IMR-90 (cell line): ENCODE results near the gene SUGCT. TPM values are rescaled to one million over a fixed set of nuclear protein-coding genes. Genes with fewer than 3 reads are reported as not detected.

Experiments used
- ATAC-seq: fragments of 200-7000 bp; cut with Tn5 transposase; 2 replicates; pipeline ENCODE4 v1.9.1; 2020; ENCODE audit warnings: low read depth, mild to moderate bottlenecking, moderate library complexity
- BruUV-seq: library from RNA; stranded (reverse); fragments of 400-500 nt; replicated peaks from 2 replicates; lab custom pipeline; 2021; lab: Mats Ljungman, UMichigan
- CTCF ChIA-PET: fragments of 300-600 bp; formaldehyde crosslinking; extraction: SDS; loops from one replicate; lab custom pipeline; 2021; ENCODE audit warnings: antibody characterized with exemption; lab: Yijun Ruan, JAX
- POLR2A ChIA-PET: fragments of 300-600 bp; sonication (Branson Sonifier 250); formaldehyde crosslinking; loops from one replicate; lab custom pipeline; 2022; ENCODE audit warnings: antibody characterized with exemption; ENCODE audit not compliant: unreplicated experiment; lab: Charles Lee
- DNase-seq: peaks from one replicate; pipeline ENCODE4 v3.0.0; 2013
- H2AFZ ChIP-seq: replicated peaks from 2 replicates; pipeline ENCODE3; 2013; ENCODE audit warnings: low read length, mild to moderate bottlenecking; ENCODE audit not compliant: poor library complexity
- H2AK5ac ChIP-seq: 2 replicates; pipeline ENCODE4 v1.6.1; 2013; ENCODE audit warnings: low read depth, low read length, inconsistent platforms
- H2AK9ac ChIP-seq: replicated peaks from 2 replicates; pipeline ENCODE3; 2013; ENCODE audit warnings: mild to moderate bottlenecking, low read depth, low read length, moderate library complexity; ENCODE audit not compliant: poor library complexity
- H2BK120ac ChIP-seq: 2 replicates; pipeline ENCODE4 v1.6.1; 2013; ENCODE audit warnings: low read depth, low read length, inconsistent platforms
- H2BK15ac ChIP-seq: 3 replicates; pipeline ENCODE4 v1.6.1; 2013; ENCODE audit warnings: low read depth, low read length, inconsistent platforms
- H2BK20ac ChIP-seq: 2 replicates; pipeline ENCODE4 v1.6.1; 2013; ENCODE audit warnings: low read depth, mild to moderate bottlenecking, inconsistent platforms, low read length, moderate library complexity
- H2BK5ac ChIP-seq: 2 replicates; pipeline ENCODE4 v1.6.1; 2013; ENCODE audit warnings: mild to moderate bottlenecking, low read depth, low read length, inconsistent platforms; ENCODE audit not compliant: poor library complexity, severe bottlenecking
- H3K14ac ChIP-seq: replicated peaks from 2 replicates; pipeline ENCODE4 v1.6.1; 2013; ENCODE audit warnings: low read depth, low read length, inconsistent platforms
- H3K18ac ChIP-seq: 2 replicates; pipeline ENCODE4 v1.6.1; 2013; ENCODE audit warnings: low read depth, low read length, control low read depth
- H3K23ac ChIP-seq: 2 replicates; pipeline ENCODE4 v1.6.1; 2013; ENCODE audit warnings: low read depth, low read length, inconsistent platforms
- H3K27ac ChIP-seq: 2 replicates; pipeline ENCODE4 v1.5.1; 2013; ENCODE audit warnings: mild to moderate bottlenecking, control low read depth, low read length; ENCODE audit not compliant: insufficient read depth
- H3K27me3 ChIP-seq: 2 replicates; pipeline ENCODE4 v1.6.1; 2013; ENCODE audit warnings: low read length; ENCODE audit not compliant: control insufficient read depth, insufficient read depth
- H3K36me3 ChIP-seq: 2 replicates; pipeline ENCODE4 v1.6.1; 2013; ENCODE audit warnings: low read length, mixed read lengths; ENCODE audit not compliant: control insufficient read depth, insufficient read depth
- H3K4ac ChIP-seq: 2 replicates; pipeline ENCODE4 v1.6.1; 2013; ENCODE audit warnings: low read depth, low read length, inconsistent platforms
- H3K4me1 ChIP-seq: 2 replicates; pipeline ENCODE4 v1.6.1; 2013; ENCODE audit warnings: low read length, mixed read lengths; ENCODE audit not compliant: control insufficient read depth, insufficient read depth
- H3K4me2 ChIP-seq: 2 replicates; pipeline ENCODE4 v1.6.1; 2013; ENCODE audit warnings: low read depth, mild to moderate bottlenecking, control low read depth, low read length, moderate library complexity
- H3K4me3 ChIP-seq: 2 replicates; pipeline ENCODE4 v1.5.1; 2013; ENCODE audit warnings: low read depth, mild to moderate bottlenecking, control low read depth, low read length, moderate library complexity; ENCODE audit not compliant: insufficient read depth
- H3K56ac ChIP-seq: 2 replicates; pipeline ENCODE4 v1.6.1; 2013; ENCODE audit warnings: low read length, inconsistent platforms; ENCODE audit not compliant: insufficient read depth; ENCODE audit errors: extremely low read depth
- H3K79me1 ChIP-seq, 2 experiments: 2 replicates each; pipeline ENCODE4 v1.6.1; 2013; ENCODE audit warnings: low read length in 2 of 2, inconsistent platforms in 1 of 2, low read depth in 1 of 2
- H3K9ac ChIP-seq: 2 replicates; pipeline ENCODE4 v1.6.1; 2013; ENCODE audit warnings: low read depth, low read length, control low read depth
- H3K9me1 ChIP-seq: 2 replicates; pipeline ENCODE4 v1.6.1; 2013; ENCODE audit warnings: low read length, inconsistent platforms; ENCODE audit not compliant: insufficient read depth
- H3K9me3 ChIP-seq: 2 replicates; pipeline ENCODE4 v1.6.1; 2013; ENCODE audit warnings: low read length; ENCODE audit not compliant: control insufficient read depth, insufficient read depth
- H4K20me1 ChIP-seq: 2 replicates; pipeline ENCODE4 v1.6.1; 2013; ENCODE audit warnings: low read length, inconsistent platforms; ENCODE audit not compliant: insufficient read depth
- H4K5ac ChIP-seq: 2 replicates; pipeline ENCODE4 v1.6.1; 2013; ENCODE audit warnings: mild to moderate bottlenecking, low read depth, low read length, control low read depth
- H4K8ac ChIP-seq, 2 experiments: 2 replicates each; pipeline ENCODE4 v1.6.1; 2013; ENCODE audit warnings: low read depth in 2 of 2, low read length in 2 of 2, control low read depth in 1 of 2, inconsistent platforms in 1 of 2
- H4K91ac ChIP-seq: 2 replicates; pipeline ENCODE4 v1.6.1; 2013; ENCODE audit warnings: low read depth, low read length, inconsistent platforms; ENCODE audit not compliant: insufficient read depth
- BHLHE40 ChIP-seq: fragments of 150-350 bp; IDR thresholded peaks from 2 replicates; pipeline ENCODE4 v1.6.1; 2016; ENCODE audit warnings: mild to moderate bottlenecking, low read depth, low read length
- CEBPB ChIP-seq: IDR thresholded peaks from 2 replicates; pipeline ENCODE4 v1.6.1; 2012; ENCODE audit warnings: low read depth, low read length, improper control_type of control experiment
- CHD1 ChIP-seq: IDR thresholded peaks from 2 replicates; pipeline ENCODE4 v1.6.1; 2012; ENCODE audit warnings: low read depth, low read length, improper control_type of control experiment
- FOS ChIP-seq: fragments of 150-350 bp; IDR thresholded peaks from 2 replicates; pipeline ENCODE4 v1.6.1; 2016; ENCODE audit warnings: low read depth, low read length
- MAFK ChIP-seq: IDR thresholded peaks from 2 replicates; pipeline ENCODE4 v1.6.1; 2012; ENCODE audit warnings: low read depth, low read length, improper control_type of control experiment
- MAZ ChIP-seq: IDR thresholded peaks from 2 replicates; pipeline ENCODE4 v1.6.1; 2012; ENCODE audit warnings: low read depth, mild to moderate bottlenecking, low read length, improper control_type of control experiment, moderate library complexity, borderline replicate concordance
- MXI1 ChIP-seq: IDR thresholded peaks from 2 replicates; pipeline ENCODE4 v1.6.1; 2012; ENCODE audit warnings: low read depth, mild to moderate bottlenecking, low read length, moderate library complexity, borderline replicate concordance
- NFE2L2 ChIP-seq: fragments of 150-350 bp; IDR thresholded peaks from 2 replicates; pipeline ENCODE4 v1.6.1; 2016; ENCODE audit warnings: low read depth, mild to moderate bottlenecking, low read length
- POLR2A ChIP-seq: IDR thresholded peaks from 2 replicates; pipeline ENCODE4 v1.6.1; 2012; ENCODE audit warnings: mild to moderate bottlenecking, low read depth, low read length
- RAD21 ChIP-seq: IDR thresholded peaks from 2 replicates; pipeline ENCODE4 v1.6.1; 2012; ENCODE audit warnings: low read length, improper control_type of control experiment
- RCOR1 ChIP-seq: IDR thresholded peaks from 2 replicates; pipeline ENCODE4 v1.6.1; 2012; ENCODE audit warnings: mild to moderate bottlenecking, low read length, improper control_type of control experiment; ENCODE audit not compliant: insufficient replicate concordance
- RFX5 ChIP-seq: IDR thresholded peaks from 2 replicates; pipeline ENCODE4 v1.8.0; 2012; ENCODE audit warnings: low read depth, mild to moderate bottlenecking, low read length, moderate library complexity
- SMC3 ChIP-seq: fragments of 150-350 bp; IDR thresholded peaks from 2 replicates; pipeline ENCODE4 v1.6.1; 2016; ENCODE audit warnings: low read depth, mild to moderate bottlenecking, antibody characterized with exemption, low read length, moderate library complexity
- WGBS, 2 experiments: methylation state at CpG; one replicate each; pipeline versions ENCODE4 v1.1.5 to v1.1.7; 2013; ENCODE audit warnings: missing lambda C conversion rate in 2 of 2; ENCODE audit not compliant: insufficient read length in 1 of 2; ENCODE audit errors: extremely low coverage in 2 of 2; 5-methylcytosine and 5-hydroxymethylcytosine counted together
- dilution Hi-C: fragments of 300-500 bp; cut with HindIII; formaldehyde crosslinking; loops from one replicate; pipeline ENCODE4 v1.14.3; 2018; ENCODE audit warnings: low sequenced_read_pairs; ENCODE audit not compliant: unreplicated experiment
- in situ Hi-C: fragments of 300-500 bp; cut with MboI; formaldehyde crosslinking; loops from 3 replicates; pipeline ENCODE4 v1.14.3; 2019; ENCODE audit warnings: low sequenced_read_pairs, inconsistent platforms, mixed read lengths
- intact Hi-C: fragments of 100-400 bp; cut with micrococcal nuclease; formaldehyde crosslinking; loops from 2 replicates; pipeline ENCODE4 v1.10.0; 2022
- polyA plus RNA-seq, 3 experiments: library from polyadenylated mRNA; depleted of rRNA; stranded (reverse); fragments of >200 nt; gene quantifications; 2 replicates each; pipeline ENCODE4 v1.2.3, GENCODE V29; 2012; ENCODE audit warnings: low replicate concordance in 1 of 3
- total RNA-seq: library from RNA; depleted of rRNA; stranded (reverse); fragments of >200 nt; gene quantifications from 2 replicates; pipeline ENCODE4 v1.2.3, GENCODE V29; 2012
- TF ChIP-seq, protein P1 (sequence below): fragments of 150-350 bp; IDR thresholded peaks from 2 replicates; pipeline ENCODE4 v1.6.1; 2017; ENCODE audit warnings: mild to moderate bottlenecking, antibody characterized with exemption, low read length, low read depth
- TF ChIP-seq, protein P2 (sequence below): conservative IDR thresholded peaks from 2 replicates; pipeline ENCODE4 v1.5.1; 2012; ENCODE audit warnings: mild to moderate bottlenecking, low read depth, low read length, improper control_type of control experiment
- TF ChIP-seq, protein P3 (sequence below): fragments of 150-350 bp; IDR thresholded peaks from 2 replicates; pipeline ENCODE4 v1.6.1; 2016; ENCODE audit warnings: low read depth, mild to moderate bottlenecking, low read length, moderate library complexity, borderline replicate concordance

The SUGCT gene
- total and polyA plus RNA-seq, 2 of the 4 experiments (the other 2 are of a cell fraction): 5.9 to 8.3 TPM

DNA sequence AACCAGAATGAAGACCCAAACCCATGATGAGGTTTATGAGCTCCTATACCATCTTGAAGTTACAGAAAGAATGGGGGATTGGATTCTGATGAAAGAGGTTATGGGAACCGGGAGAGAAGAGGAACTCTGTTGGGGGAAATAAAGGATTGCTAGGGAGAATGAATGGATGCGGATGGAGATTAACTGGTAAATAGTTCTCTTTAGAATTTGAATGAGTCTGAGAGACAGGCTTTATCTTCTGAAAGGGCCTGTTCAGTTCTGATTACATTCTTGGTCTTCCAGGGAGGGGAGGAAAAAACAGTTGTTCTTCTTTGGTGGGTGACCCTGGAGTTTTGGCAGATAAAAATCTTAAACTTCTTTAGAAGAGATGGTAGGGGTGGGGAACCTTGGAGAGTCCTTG is 13.9 kb downstream of the SUGCT start:
- no peak overlapping the region for H3K4me2 ChIP-seq
- DNase-seq: no peak
- no peaks in the 10 kb centered on the region for H3K36me3 ChIP-seq
- no peak overlapping the region for H3K4me3 ChIP-seq
- no peaks in the 10 kb centered on the region for H4K20me1 ChIP-seq
- H2BK5ac ChIP-seq: no peak overlapping the region
- H2BK15ac ChIP-seq: no peak overlapping the region
- no peak for ATAC-seq
- no peak overlapping the region for H3K18ac ChIP-seq
- BruUV-seq: no TSS peak
- H4K91ac ChIP-seq: no peak overlapping the region
- H2AK9ac ChIP-seq: no peak overlapping the region
- H3K14ac ChIP-seq: no peak overlapping the region
- CTCF ChIA-PET: no interaction called here
- no peak for TF ChIP-seq RAD21
- no peak for TF ChIP-seq FOS
- no peak for TF ChIP-seq MAZ
- TF ChIP-seq RFX5: no peak
- TF ChIP-seq POLR2A: no peak
- TF ChIP-seq, protein P1, sequence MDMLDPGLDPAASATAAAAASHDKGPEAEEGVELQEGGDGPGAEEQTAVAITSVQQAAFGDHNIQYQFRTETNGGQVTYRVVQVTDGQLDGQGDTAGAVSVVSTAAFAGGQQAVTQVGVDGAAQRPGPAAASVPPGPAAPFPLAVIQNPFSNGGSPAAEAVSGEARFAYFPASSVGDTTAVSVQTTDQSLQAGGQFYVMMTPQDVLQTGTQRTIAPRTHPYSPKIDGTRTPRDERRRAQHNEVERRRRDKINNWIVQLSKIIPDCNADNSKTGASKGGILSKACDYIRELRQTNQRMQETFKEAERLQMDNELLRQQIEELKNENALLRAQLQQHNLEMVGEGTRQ: no peak
- TF ChIP-seq SMC3: no peak
- TF ChIP-seq, protein P2, sequence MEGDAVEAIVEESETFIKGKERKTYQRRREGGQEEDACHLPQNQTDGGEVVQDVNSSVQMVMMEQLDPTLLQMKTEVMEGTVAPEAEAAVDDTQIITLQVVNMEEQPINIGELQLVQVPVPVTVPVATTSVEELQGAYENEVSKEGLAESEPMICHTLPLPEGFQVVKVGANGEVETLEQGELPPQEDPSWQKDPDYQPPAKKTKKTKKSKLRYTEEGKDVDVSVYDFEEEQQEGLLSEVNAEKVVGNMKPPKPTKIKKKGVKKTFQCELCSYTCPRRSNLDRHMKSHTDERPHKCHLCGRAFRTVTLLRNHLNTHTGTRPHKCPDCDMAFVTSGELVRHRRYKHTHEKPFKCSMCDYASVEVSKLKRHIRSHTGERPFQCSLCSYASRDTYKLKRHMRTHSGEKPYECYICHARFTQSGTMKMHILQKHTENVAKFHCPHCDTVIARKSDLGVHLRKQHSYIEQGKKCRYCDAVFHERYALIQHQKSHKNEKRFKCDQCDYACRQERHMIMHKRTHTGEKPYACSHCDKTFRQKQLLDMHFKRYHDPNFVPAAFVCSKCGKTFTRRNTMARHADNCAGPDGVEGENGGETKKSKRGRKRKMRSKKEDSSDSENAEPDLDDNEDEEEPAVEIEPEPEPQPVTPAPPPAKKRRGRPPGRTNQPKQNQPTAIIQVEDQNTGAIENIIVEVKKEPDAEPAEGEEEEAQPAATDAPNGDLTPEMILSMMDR: no peak
- no peak for TF ChIP-seq BHLHE40
- TF ChIP-seq, protein P3, sequence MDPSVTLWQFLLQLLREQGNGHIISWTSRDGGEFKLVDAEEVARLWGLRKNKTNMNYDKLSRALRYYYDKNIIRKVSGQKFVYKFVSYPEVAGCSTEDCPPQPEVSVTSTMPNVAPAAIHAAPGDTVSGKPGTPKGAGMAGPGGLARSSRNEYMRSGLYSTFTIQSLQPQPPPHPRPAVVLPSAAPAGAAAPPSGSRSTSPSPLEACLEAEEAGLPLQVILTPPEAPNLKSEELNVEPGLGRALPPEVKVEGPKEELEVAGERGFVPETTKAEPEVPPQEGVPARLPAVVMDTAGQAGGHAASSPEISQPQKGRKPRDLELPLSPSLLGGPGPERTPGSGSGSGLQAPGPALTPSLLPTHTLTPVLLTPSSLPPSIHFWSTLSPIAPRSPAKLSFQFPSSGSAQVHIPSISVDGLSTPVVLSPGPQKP: no peak
- no peak for TF ChIP-seq RCOR1
- no peak for TF ChIP-seq NFE2L2
- TF ChIP-seq CEBPB: no peak
- TF ChIP-seq MAFK: no peak
- TF ChIP-seq MXI1: no peak
- no peak for TF ChIP-seq CHD1
- H3K27ac ChIP-seq: no peak overlapping the region
- H2BK20ac ChIP-seq: no peak overlapping the region
- no peaks in the 10 kb centered on the region for H3K9me1 ChIP-seq
- no peak overlapping the region for H4K8ac ChIP-seq
- H3K9ac ChIP-seq: no peak overlapping the region
- H3K79me1 ChIP-seq: no peaks in the 10 kb centered on the region
- H3K56ac ChIP-seq: no peak overlapping the region
- H3K4ac ChIP-seq: no peak overlapping the region
- no peak overlapping the region for H2BK120ac ChIP-seq
- no peak overlapping the region for H2AK5ac ChIP-seq
- H3K27me3 ChIP-seq: no peaks in the 10 kb centered on the region
- H4K5ac ChIP-seq: no peak overlapping the region
- POLR2A ChIA-PET: interaction anchor here (0.5 kb wide), 1 partner anchor 622 kb away, joined by 3 read pairs; no protein-coding TSS in a partner anchor
- no peaks in the 10 kb centered on the region for H3K9me3 ChIP-seq
- intact Hi-C loops (no loop called here), dilution Hi-C loops (no loop called here), in situ Hi-C loops (no loop called here)
- WGBS, 2 experiments: 100% methylated on average over 1 of the region's 2 CpGs; no CpG with 5 or more reads in 1 of the 2 experiments
- H3K23ac ChIP-seq: no peak overlapping the region
- H2AFZ ChIP-seq: no peak overlapping the region
- no peaks in the 10 kb centered on the region for H3K4me1 ChIP-seq
